HL-60 (cell line): Measurements from ENCODE around the gene FLNB.

Experiments
- CTCF ChIP-seq: IDR thresholded peaks from one replicate; pipeline ENCODE4 v1.5.1; 2011; ENCODE audit warnings: low read length, control low read depth, inconsistent platforms; ENCODE audit not compliant: insufficient read depth
- GABPA ChIP-seq: IDR thresholded peaks from 2 replicates; pipeline ENCODE4 v1.6.1; 2012; ENCODE audit warnings: low read depth
- POLR2AphosphoS5 ChIP-seq: IDR thresholded peaks from 2 replicates; pipeline ENCODE4 v1.6.1; 2012; ENCODE audit warnings: low read depth
- REST ChIP-seq: IDR thresholded peaks from 2 replicates; pipeline ENCODE4 v1.6.1; 2012; ENCODE audit warnings: low read depth; ENCODE audit not compliant: insufficient replicate concordance

- TF ChIP-seq CTCF (no peak), REST (no peak), GABPA (no peak), POLR2AphosphoS5 (no peak)
Measured at GRCh38 chr3:57968501-57968900, 39.7 kb upstream of the FLNB start.
